Hindlimb muscle (tissue), 1 donor: Measurements from ENCODE around the gene RTL10. TPM values are rescaled to one million over a fixed set of nuclear protein-coding genes. Genes with fewer than 3 reads are reported as not detected.

ENCODE experiments used
- DNase-seq: peaks from one replicate; pipeline ENCODE4 v3.0.0-alpha.2; 2013
- polyA plus RNA-seq: library from polyadenylated mRNA; unstranded; fragments of 120-200 nt; gene quantifications from one replicate; pipeline ENCODE4 v1.2.1, GENCODE V29; 2013; ENCODE audit not compliant: insufficient read length

RTL10 gene, protein sequence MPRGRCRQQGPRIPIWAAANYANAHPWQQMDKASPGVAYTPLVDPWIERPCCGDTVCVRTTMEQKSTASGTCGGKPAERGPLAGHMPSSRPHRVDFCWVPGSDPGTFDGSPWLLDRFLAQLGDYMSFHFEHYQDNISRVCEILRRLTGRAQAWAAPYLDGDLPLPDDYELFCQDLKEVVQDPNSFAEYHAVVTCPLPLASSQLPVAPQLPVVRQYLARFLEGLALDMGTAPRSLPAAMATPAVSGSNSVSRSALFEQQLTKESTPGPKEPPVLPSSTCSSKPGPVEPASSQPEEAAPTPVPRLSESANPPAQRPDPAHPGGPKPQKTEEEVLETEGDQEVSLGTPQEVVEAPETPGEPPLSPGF
- 16.7 TPM for polyA plus RNA-seq

DNA sequence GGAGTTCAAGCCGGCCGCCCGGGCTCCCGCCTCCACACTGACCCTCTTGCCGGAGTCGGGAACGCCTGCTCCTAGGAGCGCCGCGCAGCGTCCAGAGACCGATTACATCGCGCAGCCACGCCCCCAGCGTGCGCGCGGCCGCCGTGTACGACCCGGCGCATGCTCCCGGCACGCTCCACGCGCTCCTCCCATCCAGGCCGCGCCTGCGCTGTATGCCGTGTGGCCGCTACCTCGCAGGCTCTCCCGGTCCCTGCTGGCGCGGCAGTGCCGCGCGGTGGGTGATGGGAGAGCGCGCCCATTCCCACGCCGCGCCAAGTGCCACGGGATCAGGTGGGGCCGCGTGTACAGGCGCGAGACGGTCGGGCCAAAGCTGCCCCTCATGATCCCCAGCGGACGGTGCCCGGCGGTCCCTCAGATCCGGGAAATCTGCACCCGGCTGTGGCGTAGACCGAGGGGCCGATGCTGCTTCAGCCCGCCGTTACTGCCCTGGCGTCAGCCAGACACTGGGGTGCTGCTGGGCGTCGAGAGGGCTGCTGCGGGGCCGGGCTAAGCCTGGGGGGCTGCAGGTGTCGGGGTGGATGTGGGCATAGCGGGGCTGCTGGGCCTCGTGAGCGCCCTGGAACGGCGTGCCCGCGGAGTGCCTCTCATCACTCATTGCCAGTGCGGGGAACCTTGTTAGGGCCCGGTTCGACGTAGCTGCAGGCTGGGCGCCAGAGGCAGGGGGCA, at the start of gene RTL10, which contains the start of gene GNB1L:
TSS of gene RTL10 (minus strand) at position 97 of the 726 bp plus-strand sequence. CDS start 2,613 bp downstream, outside the sequence.
TSS of gene GNB1L (minus strand) at position 97 of the 726 bp plus-strand sequence. CDS start 33,519 bp downstream, outside the sequence.
- peak; percentile 100 for DNase-seq

GRCh38 chr22:19904174-19904856, 49.6 kb upstream of the RTL10 start:
- DNase-seq: no peak

- DNase-seq: no peak
Measured at GRCh38 chr22:19903513-19903912, 48.8 kb upstream of the RTL10 start.

- DNase-seq: no peak
Measured at GRCh38 chr22:19903031-19903430, 48.4 kb upstream of the RTL10 start.

GRCh38 chr22:19902245-19902715, 47.6 kb upstream of the RTL10 start:
- no peak for DNase-seq

DNA sequence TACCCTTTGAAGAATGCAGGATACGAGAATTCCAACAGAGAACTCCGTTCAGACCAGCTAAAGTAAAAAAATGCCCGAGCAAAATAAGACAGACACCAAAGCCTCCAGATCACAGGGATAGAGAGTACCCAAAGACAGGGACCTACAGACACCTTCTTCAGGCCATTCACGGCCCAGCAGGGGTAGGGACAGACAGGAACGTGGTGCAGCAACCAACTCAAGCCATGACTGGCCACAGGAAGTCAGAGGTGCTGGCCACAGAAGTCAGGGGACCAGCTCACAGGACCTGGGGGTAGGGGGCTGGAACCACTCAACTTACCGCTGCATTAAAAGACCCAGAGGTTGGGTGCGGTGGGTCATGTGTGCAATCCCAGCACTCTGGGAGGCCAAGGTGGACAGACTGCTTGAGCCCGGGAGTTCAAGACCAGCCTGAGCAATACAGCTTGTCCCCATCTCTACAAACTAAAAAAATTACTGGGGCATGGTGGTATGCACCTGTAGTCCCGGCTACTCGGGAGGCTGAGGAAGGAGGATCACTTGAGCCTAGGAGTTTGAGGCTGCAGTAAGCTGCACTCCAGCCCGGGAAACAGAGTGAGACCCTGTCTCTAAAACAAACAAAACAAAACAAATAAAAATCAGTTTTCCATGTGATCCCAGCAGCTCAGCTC, 47.0 kb upstream of the RTL10 start:
- no peak for DNase-seq

GRCh38 chr22:19900707-19901436, 46.2 kb upstream of the RTL10 start:
- no peak for DNase-seq

GRCh38 chr22:19898831-19899567, 44.3 kb upstream of the RTL10 start:
- no peak for DNase-seq

DNA sequence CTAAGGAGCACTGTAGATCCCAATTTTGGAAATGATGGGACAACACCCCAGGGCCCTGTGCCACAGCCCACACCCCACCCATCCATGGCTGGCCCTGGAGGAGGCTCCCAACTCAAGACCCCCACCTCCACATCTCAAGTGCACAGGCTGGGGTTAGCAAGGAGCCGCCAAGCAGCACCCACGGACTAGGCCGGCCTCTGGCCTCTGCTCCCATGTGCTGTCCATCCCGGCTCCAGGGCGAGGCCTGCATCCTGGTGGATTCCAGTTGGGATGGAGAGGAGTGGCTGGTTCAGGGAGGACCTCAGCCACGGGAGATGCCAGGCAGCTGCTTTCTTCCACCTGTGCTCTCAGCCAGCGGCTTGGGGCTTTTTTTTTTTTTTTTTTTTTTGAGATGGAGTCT, 43.5 kb upstream of the RTL10 start:
- no peak for DNase-seq

- no peak for DNase-seq
Measured at GRCh38 chr22:19897726-19898125, 43.1 kb upstream of the RTL10 start.

DNA sequence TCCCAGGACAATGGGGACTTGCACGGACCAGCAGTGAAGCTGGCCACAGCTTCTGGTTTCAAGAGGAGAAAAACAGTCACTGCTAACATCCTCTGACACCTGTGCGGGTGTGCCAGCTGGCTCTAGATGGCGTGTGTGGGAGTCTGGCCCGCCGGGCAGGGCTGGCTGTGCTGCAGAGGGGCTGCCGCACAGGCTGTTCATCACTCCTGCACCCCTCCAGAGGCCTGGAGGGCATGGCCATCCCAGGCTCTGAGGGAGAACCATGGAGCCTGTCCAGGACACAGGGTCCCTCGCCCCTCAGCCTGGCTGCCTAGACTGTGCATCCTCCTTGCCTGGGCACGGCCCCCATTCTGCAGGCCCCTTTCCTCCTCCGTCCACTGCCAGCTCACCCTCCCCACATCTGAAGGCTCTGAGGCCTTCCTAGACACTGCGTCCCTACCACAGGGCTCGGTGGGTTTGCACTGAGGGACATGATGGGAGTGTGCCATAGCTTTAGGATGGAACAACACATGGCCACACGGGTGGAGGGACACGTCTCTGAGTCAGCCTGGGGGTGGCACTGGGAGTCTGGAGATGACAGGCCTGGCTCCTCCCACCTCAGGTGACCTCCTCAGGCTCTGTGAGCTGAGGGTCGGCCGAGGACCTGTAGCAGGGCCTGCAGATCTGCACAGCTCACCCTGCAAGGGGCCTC, 42.1 kb upstream of the RTL10 start:
- no peak for DNase-seq

- DNase-seq: no peak
Measured at GRCh38 chr22:19895160-19895849, 40.6 kb upstream of the RTL10 start.

GRCh38 chr22:19893363-19893762, 38.7 kb upstream of the RTL10 start:
- no peak for DNase-seq

GRCh38 chr22:19892925-19893324, 38.3 kb upstream of the RTL10 start:
- DNase-seq: no peak

DNA sequence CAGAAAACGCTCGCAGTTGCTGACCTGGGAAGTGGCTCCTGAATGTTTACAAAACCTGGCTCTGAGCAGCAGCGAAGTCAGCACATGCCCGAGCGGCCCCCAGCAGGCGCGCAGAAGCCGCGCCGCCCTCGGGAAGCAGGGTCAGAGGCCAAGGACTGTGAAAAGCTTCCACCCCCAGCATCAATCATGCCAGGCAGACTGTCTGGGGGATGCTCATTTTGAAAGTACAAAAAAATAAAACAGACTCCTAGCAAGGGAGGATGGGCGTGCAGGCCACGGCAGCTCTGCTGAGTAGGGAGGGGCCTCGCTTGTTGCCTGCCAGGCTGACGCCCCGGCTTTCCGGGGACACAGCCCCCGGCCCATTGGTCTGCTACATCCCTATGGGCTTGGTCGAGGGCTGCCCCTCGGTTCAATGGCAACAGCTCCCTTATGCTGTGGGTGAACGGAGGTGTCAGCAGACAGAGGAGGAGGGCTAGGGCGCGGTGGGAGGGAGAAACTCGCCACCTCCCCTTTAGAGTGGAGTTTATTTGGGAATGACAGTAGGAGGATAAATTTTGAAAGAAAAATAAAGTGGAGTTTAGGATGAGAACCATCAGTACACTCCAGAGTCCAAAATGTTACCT, 37.7 kb upstream of the RTL10 start:
- no peak for DNase-seq

- DNase-seq: no peak
Measured at GRCh38 chr22:19891317-19892256, 36.9 kb upstream of the RTL10 start.

- no peak for DNase-seq
Measured at GRCh38 chr22:19890502-19891316, 36.0 kb upstream of the RTL10 start.
